HG02973 (cell line): ENCODE measurements around the gene APBA3.

ENCODE experiments used
- ATAC-seq: cut with Tn5 transposase; IDR thresholded peaks from one replicate; pipeline ENCODE4 v1.9.1; 2021; ENCODE audit warnings: moderate library complexity; ENCODE audit not compliant: unreplicated experiment

The APBA3 gene

DNA sequence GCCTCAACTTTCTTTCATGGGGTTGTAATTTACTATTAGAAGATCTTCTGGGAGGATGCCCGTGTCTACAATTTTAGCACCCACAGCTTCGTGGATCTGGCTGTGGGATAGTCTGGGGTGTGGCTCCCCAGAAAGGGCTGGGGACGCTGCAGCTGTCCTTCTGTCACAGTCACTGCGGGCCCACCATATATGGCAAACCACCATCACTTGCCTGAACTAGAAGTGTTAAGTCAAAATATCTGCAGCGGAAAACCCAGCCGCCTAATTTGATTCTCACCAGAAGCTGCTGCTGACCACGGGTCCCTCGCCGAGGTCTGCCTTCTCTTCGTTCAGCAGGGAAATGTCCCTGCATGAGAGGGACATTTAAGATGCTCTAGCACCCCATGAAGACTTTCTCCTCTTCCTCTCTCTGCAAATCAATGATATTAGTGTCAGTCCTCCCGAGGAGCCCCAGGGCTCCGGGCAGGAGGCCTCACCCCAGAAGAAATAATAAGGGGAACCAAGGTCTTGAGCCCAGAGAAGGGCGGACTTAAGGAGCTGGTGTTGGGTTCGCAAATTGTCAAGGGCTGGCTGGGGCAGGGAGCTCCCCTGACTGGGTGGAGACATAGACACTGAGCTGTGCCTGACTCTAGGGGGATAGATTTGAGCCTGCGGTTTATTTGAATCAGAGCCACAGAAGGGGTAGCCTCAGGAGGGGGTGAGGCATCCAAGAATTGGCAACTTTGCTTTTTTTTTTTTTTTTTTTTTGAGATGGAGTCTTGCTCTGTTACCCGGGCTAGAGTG lies 27.7 kb upstream of the APBA3 start:
- ATAC-seq = no peak

- ATAC-seq = no peak
These were observed 24.7 kb upstream of the APBA3 start, which contains the start of gene MATK for GRCh38 chr19:3785938-3786824. Gene MATK, minus strand, starts transcription at chr19:3786381. Its CDS starts 1,246 bp downstream, at chr19:3785135.

DNA sequence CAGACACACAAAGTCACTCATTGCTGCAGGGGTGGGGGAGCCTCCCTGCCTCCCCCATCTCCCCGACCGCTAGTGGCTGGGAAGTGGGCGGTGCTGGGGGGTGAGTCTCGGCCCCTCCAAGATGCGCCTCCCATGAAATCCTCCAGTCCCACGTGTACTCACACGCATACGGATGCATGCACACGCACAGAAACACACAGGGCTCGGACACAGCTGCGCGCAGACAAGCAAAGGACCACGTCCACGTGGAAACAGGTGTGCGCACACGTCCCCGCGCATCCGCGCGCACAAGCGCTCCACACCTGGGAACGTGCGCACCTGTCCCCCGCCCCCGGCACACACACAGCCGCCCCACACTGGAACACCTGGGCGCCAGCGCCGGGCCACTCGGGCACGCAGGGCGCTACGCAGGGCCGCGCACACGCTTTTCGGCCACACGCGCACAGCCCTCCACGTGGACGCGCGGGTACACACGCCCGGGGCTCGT lies 24.0 kb upstream of the APBA3 start:
- no peak for ATAC-seq

DNA sequence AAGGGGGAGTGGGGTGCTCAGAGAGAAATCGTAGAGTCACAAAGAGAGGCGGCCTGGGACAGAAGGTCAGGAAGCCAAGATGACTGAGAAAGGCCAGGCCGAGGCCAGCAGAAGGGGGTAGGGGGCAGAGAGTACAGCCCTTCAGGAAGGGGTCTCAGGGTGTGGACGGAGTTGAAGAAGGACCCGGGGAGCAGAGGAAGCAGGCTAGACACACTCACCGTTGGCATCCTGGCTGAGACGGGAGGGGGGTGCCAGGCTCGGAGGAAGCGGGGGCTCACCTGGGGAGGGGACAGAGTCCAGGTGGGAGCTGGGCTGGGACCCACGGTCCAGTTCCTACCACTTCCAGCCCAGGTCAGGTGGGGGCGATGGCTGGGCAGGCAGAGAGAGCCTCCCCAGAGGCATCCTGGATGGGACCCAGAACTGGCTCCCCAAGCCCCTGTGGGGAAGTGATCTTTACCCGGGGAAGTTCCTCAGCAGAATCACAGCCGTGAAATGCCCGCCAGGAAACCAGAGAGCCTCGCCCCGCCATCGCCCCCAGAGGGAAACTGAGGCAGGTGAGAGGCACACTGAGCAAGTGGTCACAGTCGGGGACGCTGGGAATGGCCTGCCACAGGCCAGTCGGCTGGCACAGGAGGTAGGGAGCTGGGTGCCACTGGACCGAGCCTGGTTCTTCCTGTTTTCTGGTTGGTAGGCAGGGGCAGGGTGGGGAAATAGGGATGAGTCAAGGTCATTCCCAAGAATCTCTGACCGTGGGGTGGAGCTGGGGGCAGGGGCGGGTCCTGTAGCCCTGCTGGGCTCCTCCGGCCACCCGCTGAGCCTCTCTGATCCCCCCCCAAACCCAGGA lies 23.3 kb upstream of the APBA3 start:
- no peak for ATAC-seq

DNA sequence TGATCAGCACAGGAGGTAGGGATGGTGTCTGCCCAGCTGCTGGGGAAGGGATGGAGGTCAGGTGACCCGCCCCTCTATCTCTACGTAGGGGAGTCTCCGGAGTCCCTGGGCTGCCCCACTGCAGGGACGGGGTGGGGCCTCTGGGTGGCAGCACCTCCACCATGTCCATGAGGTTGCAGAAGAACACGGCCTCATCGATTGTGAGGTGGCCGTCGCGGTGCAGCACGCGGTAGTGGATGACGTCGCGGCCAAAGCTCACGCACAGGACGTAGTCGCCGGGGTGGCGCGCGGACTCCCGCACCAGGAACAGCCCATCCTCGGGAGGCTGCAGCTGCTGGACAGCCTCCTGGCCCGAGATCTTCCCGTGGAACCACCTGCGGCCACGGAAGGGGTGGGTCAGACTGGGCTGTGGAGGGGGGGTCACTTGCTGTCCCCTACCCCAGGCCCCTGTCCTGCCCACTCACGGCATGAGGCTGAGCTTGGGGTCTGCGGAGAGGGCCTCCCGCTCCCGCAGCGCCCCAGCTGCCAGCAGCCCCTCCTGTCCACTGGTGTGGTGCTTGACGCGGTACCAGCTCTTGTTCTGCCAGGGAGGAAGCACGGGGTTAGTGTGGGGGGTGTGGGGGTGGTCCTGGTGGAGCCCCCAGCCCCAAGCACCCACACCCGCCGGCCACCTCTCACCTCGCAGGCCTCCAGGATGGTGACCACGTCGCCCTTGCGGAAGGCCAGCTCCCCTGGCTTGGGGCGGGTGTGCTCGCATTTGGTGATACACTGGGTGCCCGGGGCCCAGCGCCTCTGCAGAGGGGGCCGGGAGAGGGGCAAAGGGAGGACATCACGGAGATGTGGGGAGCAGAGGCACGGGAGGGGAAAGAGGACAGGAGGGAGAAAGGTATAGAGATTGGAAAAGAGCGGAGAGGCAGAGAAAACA lies 22.4 kb upstream of the APBA3 start:
- no peak for ATAC-seq

DNA sequence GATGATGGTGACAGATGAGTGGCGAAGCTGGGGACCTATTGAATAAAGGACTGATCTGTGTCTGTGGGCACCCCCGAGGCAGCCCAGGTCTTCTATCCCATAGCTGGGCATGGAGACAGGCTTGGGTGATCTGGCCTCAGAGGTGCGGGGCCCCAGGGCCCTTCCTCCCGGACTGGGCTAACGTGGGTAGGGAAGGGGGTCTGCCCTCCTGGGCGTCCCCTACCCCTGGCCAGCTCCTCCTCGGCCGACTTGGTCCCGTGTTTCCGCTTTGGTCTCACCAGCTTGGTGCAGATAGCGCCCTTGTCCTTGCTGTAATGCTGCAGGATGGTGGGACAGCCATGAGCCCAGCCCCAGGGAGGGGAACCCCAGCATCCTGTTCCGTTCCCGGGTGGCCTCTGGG lies 21.4 kb upstream of the APBA3 start:
- ATAC-seq = no peak

- no peak for ATAC-seq
These were observed 20.8 kb upstream of the APBA3 start for GRCh38 chr19:3782330-3782729.

DNA sequence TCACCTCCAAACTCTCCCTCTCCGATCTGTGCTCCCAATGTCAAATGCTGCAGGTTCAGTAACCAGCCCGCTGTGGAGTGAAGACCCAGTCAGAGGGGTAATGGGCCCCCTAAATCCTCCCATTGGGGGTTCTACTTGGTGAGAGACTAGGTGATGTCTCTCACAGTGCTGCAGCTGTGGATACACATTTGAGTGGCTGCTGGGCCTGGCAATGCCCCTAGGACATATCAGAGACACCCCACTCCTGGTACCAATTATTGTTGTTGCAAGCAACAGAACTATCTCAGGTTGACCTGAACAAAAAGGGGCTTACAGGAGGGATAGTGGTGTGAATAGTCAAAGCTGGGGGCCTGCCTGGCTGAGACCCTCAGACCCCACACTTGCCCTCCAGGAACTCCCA lies 20.1 kb upstream of the APBA3 start:
- no peak for ATAC-seq

GRCh38 chr19:3780786-3781304 lies 19.4 kb upstream of the APBA3 start:
- ATAC-seq = no peak

DNA sequence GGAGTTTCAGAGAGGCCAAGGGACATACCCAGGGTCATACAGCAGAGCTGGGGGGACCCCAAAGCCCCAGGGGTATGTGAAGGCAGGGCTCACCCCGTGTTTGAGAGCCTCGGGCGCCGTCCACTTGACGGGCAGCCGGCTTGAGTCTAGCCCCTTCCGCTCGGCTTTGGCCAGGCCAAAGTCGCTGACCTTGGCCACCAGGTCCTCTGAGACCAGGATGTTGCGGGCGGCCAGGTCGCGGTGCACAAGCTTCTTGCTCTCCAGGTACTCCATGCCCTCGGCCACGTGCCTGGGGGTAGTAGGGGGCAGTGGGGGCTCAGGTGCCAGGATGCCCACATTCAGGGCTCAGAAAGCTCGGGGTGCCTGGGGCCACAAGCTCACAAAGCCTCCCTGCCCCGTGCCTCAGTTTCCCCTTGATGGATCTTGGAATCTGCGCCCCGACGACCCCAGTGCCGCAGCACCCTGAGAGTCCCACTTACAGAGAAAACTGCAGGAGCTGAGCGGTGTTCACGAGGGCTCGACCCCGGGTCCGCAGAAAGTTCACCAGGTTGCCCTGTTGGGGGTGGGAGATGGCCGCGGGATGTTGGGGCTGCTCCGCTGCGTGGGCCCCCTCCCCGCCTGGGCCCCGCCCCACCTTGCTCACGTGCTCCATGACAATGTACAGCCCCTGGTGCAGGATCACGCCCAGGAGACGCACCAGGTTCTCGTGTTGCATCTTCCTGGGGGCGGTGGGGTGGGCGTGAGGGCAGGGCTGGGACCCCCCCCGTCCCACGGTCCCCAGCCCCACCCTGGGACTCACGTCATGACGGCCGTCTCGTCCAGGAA lies 17.6 kb upstream of the APBA3 start:
- ATAC-seq = no peak

DNA sequence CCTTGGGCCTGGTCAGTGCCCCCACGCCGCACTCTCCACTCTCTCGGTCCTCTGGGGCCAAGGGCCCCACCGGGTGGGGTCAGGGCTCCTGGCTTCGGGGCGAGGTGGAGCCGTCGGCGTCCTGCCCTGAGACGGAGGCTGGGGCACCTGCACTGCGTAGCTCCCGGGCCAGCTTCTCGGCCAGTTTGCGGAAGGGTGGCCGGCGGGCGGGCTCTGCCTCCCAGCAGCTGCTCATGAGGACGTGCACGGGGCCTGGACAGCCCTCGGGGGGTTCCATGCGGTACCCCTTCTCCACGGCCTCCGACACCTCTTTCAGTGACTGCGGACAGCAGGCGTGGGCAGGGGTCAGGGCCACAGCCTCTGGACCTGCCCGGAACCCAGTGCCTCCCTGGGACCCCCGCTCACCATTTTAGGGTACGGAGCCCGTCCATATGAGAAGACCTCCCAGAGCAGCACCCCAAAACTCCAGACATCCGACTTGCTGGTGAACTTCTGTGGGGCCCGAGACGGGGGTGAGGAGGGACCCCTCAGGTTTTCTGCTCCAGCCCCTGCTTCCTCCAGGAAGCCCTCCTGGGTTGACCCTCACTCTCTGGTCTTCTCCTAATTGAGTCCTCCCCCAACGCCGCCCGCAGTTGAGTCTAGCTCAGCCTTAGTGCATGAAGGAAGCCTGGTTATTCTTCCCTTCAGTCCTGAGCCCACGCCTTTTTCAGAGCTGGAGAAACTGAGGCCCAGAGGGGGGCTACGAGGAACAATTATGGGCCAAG lies 16.8 kb upstream of the APBA3 start:
- no peak for ATAC-seq

DNA sequence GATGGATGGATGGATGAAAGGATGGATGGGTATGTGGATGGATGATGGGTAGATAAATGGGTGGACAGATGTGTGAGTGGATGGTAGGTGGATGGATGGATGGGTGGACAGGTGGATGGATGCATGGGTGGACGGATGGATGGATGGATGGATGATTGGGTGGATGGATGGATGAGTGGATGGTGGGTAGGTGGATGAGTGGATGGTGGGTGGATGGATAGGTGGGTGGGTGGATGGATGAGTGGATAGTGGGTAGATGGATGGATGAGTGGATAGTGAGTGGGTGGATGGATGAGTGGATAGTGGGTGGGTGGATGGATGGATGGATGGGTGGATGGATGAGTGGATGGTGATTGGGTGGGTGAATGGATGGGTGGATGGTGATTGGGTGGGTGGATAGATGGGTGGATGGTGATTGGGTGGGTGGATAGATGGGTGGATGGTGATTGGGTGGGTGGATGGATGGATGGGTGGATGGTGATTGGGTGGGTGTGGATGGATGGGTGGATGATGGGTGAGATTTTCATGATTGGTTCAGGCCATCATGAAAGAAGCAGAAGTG lies 15.1 kb upstream of the APBA3 start:
- ATAC-seq = no peak

DNA sequence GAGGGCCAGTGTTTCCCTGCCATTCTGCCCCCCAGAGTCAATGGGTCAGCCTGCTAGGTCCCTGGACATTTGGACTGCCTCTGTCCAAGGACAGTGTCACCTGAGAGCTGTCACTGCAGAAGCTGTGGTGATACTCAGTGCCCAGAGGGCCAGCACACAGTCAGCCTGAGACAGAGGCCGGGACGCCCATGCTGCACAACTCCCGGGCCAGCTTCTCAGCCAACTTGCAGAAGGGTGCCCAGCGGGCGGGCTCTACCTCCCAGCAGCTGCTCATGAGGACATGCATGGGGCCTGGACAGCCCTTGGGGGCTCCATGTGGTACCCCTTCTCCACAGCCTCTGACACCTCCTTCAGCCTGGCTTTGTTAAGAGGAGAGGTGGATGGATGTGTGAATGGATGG lies 14.3 kb upstream of the APBA3 start:
- ATAC-seq = no peak

DNA sequence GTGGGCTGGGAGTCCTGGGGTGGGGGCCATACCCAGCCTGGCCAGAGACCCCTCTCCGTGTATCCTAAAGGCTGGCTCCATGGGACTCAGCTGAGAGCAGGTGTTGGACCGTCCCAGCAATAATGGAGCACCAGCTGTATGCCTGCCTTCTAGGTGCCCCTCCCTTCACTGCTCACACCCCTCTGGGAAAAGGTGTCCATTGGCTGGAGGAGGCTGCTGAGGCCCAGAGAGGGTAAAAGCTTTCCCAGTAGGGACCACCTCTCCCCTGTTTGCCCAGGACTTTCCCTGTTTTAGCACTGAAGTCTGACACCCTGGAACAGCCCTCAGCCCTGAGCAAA lies 13.9 kb upstream of the APBA3 start:
- ATAC-seq = no peak

GRCh38 chr19:3774621-3775373 lies 13.3 kb upstream of the APBA3 start:
- ATAC-seq = no peak

- ATAC-seq = no peak
These were observed 12.5 kb upstream of the APBA3 start for GRCh38 chr19:3773814-3774515.
